ENCODE results near the gene ALCAM. TPM values are rescaled to one million over a fixed set of nuclear protein-coding genes. Genes with fewer than 3 reads are reported as not detected.

ALCAM gene
- total and polyA plus RNA-seq, 2 donors (not counting 3 experiments of a cell fraction or from before 2014, with no cell fraction given), result 46.3 to 118 TPM

GRCh38 chr3:105425153-105425502 lies 58.4 kb downstream of the ALCAM start:
- no peaks in the 10 kb centered on the region for H3K36me3 ChIP-seq (ENCODE audit: control insufficient read depth in 2 of 2, extremely low read depth in 1 of 2, insufficient read depth in 2 of 2, low read length in 2 of 2)
- CTCF ChIA-PET, result interaction anchor here (1.0 to 1.3 kb wide), 2 partner anchors 23 to 46 kb away, joined by 3 read pairs; no protein-coding TSS in a partner anchor
- H3K9ac ChIP-seq (replicated peaks; ENCODE audit: extremely low read depth, insufficient read depth, low read length), result no peak overlapping the region
- no peaks in the 10 kb centered on the region for H3K9me3 ChIP-seq (replicated peaks; ENCODE audit: control insufficient read depth, insufficient read depth, low read length)
- H3K79me2 ChIP-seq (ENCODE audit: control insufficient read depth, insufficient read depth, low read length), result peaks cover 20% of the 10 kb centered on the region
- no peaks in the 10 kb centered on the region for H3K9me1 ChIP-seq (replicated peaks; ENCODE audit: control insufficient read depth, extremely low read depth, insufficient read depth, low read length)
- POLR2A ChIA-PET, result no interaction called here
- no peak for TF ChIP-seq FOS (IDR thresholded peaks at IDR 0.05; ENCODE audit: borderline replicate concordance, insufficient read depth, low read length)
- no peak for TF ChIP-seq CTCF (IDR thresholded peaks at IDR 0.05; ENCODE audit: extremely low read depth in 1 of 2, insufficient read depth in 1 of 2, low read depth in 1 of 2, low read length in 2 of 2)
- TF ChIP-seq MAX (IDR thresholded peaks at IDR 0.05; ENCODE audit: insufficient read depth, insufficient read length), result no peak
- no peak for TF ChIP-seq MYC (IDR thresholded peaks at IDR 0.05; ENCODE audit: low read depth, low read length)
- TF ChIP-seq EZH2 (IDR thresholded peaks at IDR 0.05; ENCODE audit: borderline replicate concordance, low read depth, low read length, severe bottlenecking), result no peak
- no peak for TF ChIP-seq POLR2A (IDR thresholded peaks at IDR 0.05; ENCODE audit: low read depth, low read length)
- no peak for TF ChIP-seq JUN (IDR thresholded peaks at IDR 0.05; ENCODE audit: borderline replicate concordance, insufficient read depth, insufficient read length, low read depth)
- TF ChIP-seq GATA2 (IDR thresholded peaks at IDR 0.05; ENCODE audit: insufficient read depth, insufficient read length, low read depth, low read length), result no peak
- TF ChIP-seq POLR2AphosphoS5 (IDR thresholded peaks at IDR 0.05; ENCODE audit: insufficient read depth, low read depth, low read length), result no peak
- no peaks in the 10 kb centered on the region for H3K4me1 ChIP-seq (ENCODE audit: control insufficient read depth, extremely low read depth, insufficient read depth, low read length)
- no peaks in the 10 kb centered on the region for H4K20me1 ChIP-seq (replicated peaks; ENCODE audit: control insufficient read depth, extremely low read depth, insufficient read depth, low read length)
- H3K27me3 ChIP-seq (ENCODE audit: control insufficient read depth in 2 of 2, insufficient read depth in 2 of 2, low read length in 2 of 2), result no peaks in the 10 kb centered on the region
- intact Hi-C loops (cut with micrococcal nuclease) (no loop called here), dilution Hi-C loops (cut with MboI; ENCODE audit: extremely low pct_ligation_motif_present, low sequenced_read_pairs) (no loop called here)
- H3K4me2 ChIP-seq (ENCODE audit: insufficient read depth, low read length), result no peak overlapping the region
- H2AFZ ChIP-seq (ENCODE audit: low read depth, low read length), result no peak overlapping the region
- H3K4me3 ChIP-seq (replicated peaks in 1 of 3; ENCODE audit: insufficient read depth in 1 of 3, low read depth in 1 of 3, low read length in 3 of 3), result no peak overlapping the region
- H3K27ac ChIP-seq (ENCODE audit: insufficient read depth, low read depth, low read length), result no peak overlapping the region
- DNase-seq (ENCODE audit: low read depth, low spot score), result no peak
- BruUV-seq (replicated peaks), result no TSS peak
- no peak for FAIRE-seq
